Peyer's patch (tissue), 4 donors: ENCODE results near the gene ACSL4.

Experiments used
- CTCF ChIP-seq, 6 experiments: fragments of 450-650 bp in 4 of 6; fragments of 200-600 bp in 2 of 6; sonication (generic) in 1 of 6; IDR thresholded peaks; one replicate each; pipeline ENCODE4 v1.5.1; 2017 to 2019; ENCODE audit warnings: antibody characterized with exemption in 6 of 6, mild to moderate bottlenecking in 3 of 6, moderate library complexity in 1 of 6
- POLR2A ChIP-seq, 2 donors: fragments of 450-650 bp; IDR thresholded peaks; one replicate each; pipeline ENCODE4 v1.5.1; 2017; ENCODE audit warnings: antibody characterized with exemption in 2 of 2, mild to moderate bottlenecking in 2 of 2, moderate library complexity in 2 of 2

DNA sequence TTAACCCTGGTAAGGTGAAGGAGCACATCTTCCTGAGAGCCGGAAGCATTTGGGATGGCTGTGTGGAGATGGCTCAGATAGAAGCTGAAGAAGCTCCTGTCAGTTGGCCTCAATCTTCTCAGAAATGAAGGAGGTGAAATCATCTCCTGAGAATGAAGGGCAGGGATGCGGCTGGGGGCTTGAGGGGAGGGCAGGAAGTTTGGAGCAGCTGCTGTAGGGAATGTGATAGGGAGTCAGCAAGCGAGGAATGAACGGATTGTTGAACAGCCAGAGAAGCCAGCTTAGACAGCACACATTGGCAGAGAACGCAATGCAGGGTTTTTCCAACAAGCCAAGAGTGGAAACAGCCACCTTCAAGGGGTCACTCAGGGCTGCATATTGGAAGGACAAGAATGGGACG, 118.1 kb downstream of the ACSL4 start:
- TF ChIP-seq CTCF (IDR thresholded peaks at IDR 0.05) (no peak), POLR2A (IDR thresholded peaks at IDR 0.05) (no peak)
